Stromal cell of bone marrow (primary cell): ENCODE measurements around the gene OR4Q3.
"Not testable (repeated sequence)": the region's sequence is repeated elsewhere in the genome, so short reads cannot be mapped to it uniquely, and the experiment has no call there.

Experiments used
- DNase-seq: peaks from one replicate; pipeline ENCODE4 v3.0.0-alpha.2; 2012; ENCODE audit warnings: low read depth

OR4Q3 gene

GRCh38 chr14:19743256-19743655 is at the start of gene OR4Q3:
TSS of gene OR4Q3 (plus strand) at chr14:19743571.
- DNase-seq = no peak

- DNase-seq = no peak
These were observed 14.0 kb upstream of the OR4Q3 start for GRCh38 chr14:19729359-19729758.

- no peak for DNase-seq
These were observed 13.6 kb upstream of the OR4Q3 start for GRCh38 chr14:19729763-19730162.

GRCh38 chr14:19733893-19734292 is 9.5 kb upstream of the OR4Q3 start:
- DNase-seq = not testable (repeated sequence)

- not testable (repeated sequence) for DNase-seq
These were observed 8.9 kb downstream of the OR4Q3 start for GRCh38 chr14:19752316-19752715.

GRCh38 chr14:19754172-19754571 is 10.8 kb downstream of the OR4Q3 start:
- DNase-seq = no peak

GRCh38 chr14:19771491-19771890 is 28.1 kb downstream of the OR4Q3 start:
- DNase-seq = not testable (repeated sequence)

GRCh38 chr14:19771895-19772430 is 28.6 kb downstream of the OR4Q3 start:
- no peak for DNase-seq

GRCh38 chr14:19772454-19772853 is 29.1 kb downstream of the OR4Q3 start:
- DNase-seq = not testable (repeated sequence)

GRCh38 chr14:19773204-19773603 is 29.8 kb downstream of the OR4Q3 start, which contains the start of gene OR4M1:
TSS of gene OR4M1 (plus strand) at chr14:19773504. CDS start at chr14:19780323, 6,819 bp downstream.
- DNase-seq = not testable (repeated sequence)

GRCh38 chr14:19775587-19775986 is 32.2 kb downstream of the OR4Q3 start:
- no peak for DNase-seq

- not testable (repeated sequence) for DNase-seq
These were observed 42.5 kb downstream of the OR4Q3 start for GRCh38 chr14:19785848-19786247.

- DNase-seq = not testable (repeated sequence)
These were observed 43.9 kb downstream of the OR4Q3 start for GRCh38 chr14:19787318-19787717.

GRCh38 chr14:19788150-19788549 is 44.8 kb downstream of the OR4Q3 start:
- DNase-seq = not testable (repeated sequence)

GRCh38 chr14:19796520-19797108 is 53.2 kb downstream of the OR4Q3 start:
- not testable (repeated sequence) for DNase-seq
